Coronary artery (tissue), 2 donors: ENCODE results near the gene CPNE6.

Experiments used
- DNase-seq: peaks from one replicate; pipeline ENCODE4 v3.0.0-alpha.2; 2017; ENCODE audit warnings: low spot score
- H3K27ac ChIP-seq, 2 donors: fragments of 200-600 bp; sonication (generic); one replicate each; pipeline ENCODE4 v1.5.1; 2016 to 2019
- H3K4me3 ChIP-seq: fragments of 200-600 bp; sonication (generic); 2 replicates; pipeline ENCODE4 v1.5.1; 2016; ENCODE audit warnings: mild to moderate bottlenecking, moderate library complexity
- CTCF ChIP-seq: fragments of 200-600 bp; sonication (generic); IDR thresholded peaks from one replicate; pipeline ENCODE4 v1.5.1; 2019; ENCODE audit warnings: antibody characterized with exemption

Gene CPNE6

DNA sequence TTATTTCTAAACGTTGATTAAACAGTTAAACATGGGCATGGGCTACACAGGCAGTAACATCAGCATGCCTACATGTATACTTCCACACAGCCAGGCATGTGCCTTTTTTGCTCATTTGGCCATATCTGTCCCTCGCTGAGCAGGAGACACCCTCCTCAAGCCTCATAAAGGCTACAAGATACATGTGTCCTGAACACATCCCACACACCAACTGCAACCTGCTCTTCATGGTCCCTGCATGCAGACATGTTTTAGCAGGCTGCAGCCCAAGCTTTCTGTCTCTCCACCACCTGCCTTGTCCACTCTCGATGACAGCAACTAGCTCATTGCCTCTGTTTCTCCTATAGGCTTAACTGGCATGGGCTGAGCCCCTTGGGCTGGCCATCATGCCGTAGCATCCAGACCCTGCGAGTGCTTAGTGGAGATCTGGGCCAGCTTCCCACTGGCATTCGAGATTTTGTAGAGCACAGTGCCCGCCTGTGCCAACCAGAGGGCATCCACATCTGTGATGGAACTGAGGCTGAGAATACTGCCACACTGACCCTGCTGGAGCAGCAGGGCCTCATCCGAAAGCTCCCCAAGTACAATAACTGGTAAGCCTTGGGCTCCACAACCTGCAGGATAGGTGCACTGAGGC lies 25.3 kb downstream of the CPNE6 start:
- no peak for TF ChIP-seq CTCF
- H3K27ac ChIP-seq = no peak overlapping the region
- no peak overlapping the region for H3K4me3 ChIP-seq
- DNase-seq = no peak

GRCh38 chr14:24098229-24098926 lies 27.0 kb downstream of the CPNE6 start:
- no peak overlapping the region for H3K4me3 ChIP-seq
- TF ChIP-seq CTCF = no peak
- no peak overlapping the region for H3K27ac ChIP-seq
- no peak for DNase-seq

DNA sequence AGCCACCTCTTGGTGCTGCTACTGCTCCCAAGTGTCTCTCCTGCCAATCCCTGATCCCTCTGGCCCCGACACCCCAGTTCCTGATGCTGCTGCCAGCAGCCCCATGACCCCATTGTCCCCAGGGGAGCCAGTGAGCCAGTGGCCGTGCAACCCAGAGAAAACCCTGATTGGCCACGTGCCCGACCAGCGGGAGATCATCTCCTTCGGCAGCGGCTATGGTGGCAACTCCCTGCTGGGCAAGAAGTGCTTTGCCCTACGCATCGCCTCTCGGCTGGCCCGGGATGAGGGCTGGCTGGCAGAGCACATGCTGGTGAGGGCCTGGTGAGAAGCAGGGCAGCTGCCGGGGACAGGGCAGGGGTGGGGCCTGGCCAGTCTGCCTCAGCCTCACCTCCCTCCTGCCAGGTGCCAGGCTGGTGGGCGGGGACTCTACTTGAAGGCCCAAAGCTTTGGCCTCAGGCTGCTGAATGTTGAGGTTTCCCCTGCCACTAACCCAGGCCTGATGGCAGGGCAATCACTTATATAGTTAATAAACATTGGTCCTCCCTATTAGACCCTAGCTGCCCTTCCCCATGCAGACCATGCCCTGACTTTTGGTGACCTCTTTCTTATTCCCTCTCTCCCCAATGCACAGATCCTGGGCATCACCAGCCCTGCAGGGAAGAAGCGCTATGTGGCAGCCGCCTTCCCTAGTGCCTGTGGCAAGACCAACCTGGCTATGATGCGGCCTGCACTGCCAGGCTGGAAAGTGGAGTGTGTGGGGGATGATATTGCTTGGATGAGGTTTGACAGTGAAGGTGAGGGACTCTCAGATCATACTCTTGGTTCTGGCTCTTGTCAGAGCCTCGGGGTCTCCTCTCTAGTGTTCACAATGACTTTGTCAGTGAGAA lies 27.8 kb downstream of the CPNE6 start:
- no peak overlapping the region for H3K27ac ChIP-seq
- no peak for TF ChIP-seq CTCF
- DNase-seq = no peak
- no peak overlapping the region for H3K4me3 ChIP-seq

DNA sequence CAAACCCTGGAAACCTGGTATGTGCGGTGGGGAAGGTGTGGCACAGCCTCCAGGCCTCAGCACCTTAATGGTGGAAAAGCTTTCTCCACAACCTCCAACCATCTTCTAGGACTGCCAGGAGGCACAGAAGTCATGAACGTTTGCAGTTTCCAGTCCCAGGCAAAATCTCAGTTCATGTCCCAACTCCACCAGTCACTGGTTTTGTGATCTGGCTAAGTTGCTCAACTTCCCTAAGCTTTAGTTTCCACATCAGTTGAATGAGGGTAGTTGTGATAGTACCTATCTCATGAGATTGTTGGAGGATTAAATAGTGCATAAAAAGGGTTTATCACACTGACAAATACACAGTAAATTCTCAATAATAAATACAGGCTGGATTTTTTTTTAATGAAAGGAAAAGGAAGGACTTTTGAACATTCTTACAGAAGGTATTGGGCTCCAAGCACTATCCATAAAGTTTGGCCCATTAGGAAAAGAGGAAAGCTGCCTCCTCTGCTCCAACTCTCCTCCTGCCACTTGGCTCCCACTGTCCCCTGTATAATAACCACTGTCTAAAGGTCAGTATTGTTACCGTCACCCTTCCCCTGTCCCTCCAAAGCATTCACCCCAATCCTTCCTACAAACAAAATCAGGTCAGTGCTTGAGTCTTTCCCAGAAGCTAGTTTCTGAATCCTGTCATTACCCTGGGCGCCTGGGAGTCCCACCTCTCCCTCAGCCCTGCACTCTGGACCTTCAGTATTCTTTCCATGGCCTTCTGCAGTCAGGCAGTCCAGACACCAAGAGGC lies 29.0 kb downstream of the CPNE6 start:
- TF ChIP-seq CTCF = no peak
- no peak for DNase-seq
- no peak overlapping the region for H3K27ac ChIP-seq
- no peak overlapping the region for H3K4me3 ChIP-seq

DNA sequence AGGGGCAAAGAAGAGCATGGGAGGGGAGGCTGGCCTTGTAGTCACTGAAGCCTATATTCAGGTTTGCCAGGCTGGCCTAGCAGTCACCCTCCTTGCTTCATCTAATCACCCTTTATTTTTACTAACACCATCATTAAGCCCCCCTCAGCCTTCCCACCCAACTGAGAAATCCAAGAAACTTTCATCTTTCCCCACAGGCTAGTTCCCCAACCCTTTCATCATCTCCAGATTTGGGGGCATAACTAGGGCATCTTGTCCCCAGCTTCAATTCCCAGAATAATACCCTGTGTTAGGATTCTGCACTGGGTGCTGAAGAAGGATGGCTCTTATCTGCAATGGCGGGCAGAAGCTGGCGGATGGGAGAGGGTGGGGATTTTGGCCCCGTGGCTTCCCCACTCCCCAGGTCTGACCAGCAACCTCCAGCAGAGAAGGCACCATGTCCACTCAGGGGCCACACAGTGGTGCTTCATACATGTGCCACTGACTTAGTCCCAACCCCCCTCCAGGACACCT lies 29.7 kb downstream of the CPNE6 start:
- H3K4me3 ChIP-seq = no peak overlapping the region
- DNase-seq = no peak
- no peak overlapping the region for H3K27ac ChIP-seq
- TF ChIP-seq CTCF = no peak

DNA sequence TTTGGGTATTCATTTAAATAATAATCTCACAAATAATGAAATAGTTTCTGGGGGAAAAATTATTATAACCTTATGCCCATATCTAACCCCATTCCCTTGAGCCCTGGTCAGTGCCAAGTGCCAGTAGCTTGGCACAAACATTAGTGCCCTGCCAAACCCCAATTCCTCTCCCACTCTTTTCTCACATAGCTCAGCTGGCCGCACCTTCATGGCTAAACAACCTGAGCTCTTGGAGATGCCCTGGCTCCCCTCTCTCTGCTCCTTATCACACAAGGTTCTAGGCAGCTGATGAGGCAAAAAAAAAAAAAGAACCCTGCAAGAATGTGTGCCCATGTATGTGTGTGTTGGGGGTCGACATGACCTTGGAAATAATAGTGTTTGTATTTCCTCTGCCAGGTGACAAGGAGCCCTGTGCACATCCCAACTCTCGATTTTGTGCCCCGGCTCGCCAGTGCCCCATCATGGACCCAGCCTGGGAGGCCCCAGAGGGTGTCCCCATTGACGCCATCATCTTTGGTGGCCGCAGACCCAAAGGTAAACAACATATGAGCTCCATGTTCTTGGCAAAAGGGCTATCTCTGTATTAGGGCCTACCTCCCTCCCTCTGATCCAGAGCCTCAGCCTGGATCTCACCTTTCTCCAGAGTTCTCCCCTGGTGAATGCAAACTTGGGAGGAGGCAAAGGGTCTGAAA lies 31.1 kb downstream of the CPNE6 start:
- TF ChIP-seq CTCF = no peak
- no peak overlapping the region for H3K27ac ChIP-seq
- H3K4me3 ChIP-seq = no peak overlapping the region
- no peak for DNase-seq
